HG03565 (cell line): Measurements from ENCODE around the gene SFSWAP.
"Not testable (repeated sequence)": the region's sequence is repeated elsewhere in the genome, so short reads cannot be mapped to it uniquely, and the experiment has no call there.

Experiments used
- ATAC-seq: cut with Tn5 transposase; IDR thresholded peaks from one replicate; pipeline ENCODE4 v1.9.1; 2021; ENCODE audit warnings: mild to moderate bottlenecking, moderate library complexity; ENCODE audit not compliant: unreplicated experiment

SFSWAP gene

DNA sequence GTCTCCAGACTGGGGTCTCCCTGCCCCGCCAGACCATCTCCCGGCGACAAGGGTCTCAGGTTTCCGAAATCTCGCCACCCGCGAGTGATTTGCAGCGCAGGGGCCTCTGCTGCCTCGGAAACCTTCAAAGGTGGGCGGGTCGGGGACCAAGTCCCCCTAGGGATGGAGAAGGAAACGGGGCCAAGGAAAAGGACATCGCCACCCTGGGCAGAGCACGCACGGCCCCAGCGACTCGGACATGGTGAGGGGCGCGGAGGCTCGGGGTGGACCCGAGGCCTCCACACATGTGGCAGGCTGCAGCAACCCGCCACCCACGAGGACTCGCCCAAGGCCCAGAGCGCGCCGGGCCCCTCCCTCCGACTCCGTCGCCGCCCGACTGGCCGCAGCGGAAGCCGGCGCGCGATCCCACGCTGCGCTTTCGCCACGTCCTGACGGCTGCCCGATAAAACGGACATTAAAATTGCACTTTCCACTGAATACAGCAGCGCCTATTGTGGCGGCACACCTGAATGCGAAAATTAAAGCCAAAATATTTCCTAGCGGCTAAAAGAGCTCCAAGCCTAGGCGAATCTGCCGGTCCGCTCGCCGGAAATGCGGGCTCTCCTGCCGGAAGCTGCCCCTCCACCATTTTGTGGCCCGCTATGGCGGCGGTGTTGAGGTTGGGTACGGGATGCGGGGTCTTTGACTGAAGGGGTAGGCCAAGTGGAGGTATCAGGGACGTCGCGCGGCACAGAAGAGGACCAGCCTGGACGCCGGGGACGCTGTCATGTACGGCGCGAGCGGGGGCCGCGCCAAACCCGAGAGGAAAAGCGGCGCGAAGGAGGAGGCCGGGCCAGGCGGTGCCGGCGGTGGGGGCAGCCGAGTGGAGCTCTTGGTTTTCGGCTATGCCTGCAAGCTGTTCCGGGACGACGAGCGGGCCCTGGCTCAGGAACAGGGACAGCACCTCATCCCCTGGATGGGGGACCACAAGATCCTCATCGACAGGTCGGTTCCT, at the start of gene SFSWAP:
Gene SFSWAP (plus strand): TSS at position 627 of the 994 bp plus-strand sequence. CDS start 140 bp downstream, at position 767.
- peak; percentile 79 for ATAC-seq

DNA sequence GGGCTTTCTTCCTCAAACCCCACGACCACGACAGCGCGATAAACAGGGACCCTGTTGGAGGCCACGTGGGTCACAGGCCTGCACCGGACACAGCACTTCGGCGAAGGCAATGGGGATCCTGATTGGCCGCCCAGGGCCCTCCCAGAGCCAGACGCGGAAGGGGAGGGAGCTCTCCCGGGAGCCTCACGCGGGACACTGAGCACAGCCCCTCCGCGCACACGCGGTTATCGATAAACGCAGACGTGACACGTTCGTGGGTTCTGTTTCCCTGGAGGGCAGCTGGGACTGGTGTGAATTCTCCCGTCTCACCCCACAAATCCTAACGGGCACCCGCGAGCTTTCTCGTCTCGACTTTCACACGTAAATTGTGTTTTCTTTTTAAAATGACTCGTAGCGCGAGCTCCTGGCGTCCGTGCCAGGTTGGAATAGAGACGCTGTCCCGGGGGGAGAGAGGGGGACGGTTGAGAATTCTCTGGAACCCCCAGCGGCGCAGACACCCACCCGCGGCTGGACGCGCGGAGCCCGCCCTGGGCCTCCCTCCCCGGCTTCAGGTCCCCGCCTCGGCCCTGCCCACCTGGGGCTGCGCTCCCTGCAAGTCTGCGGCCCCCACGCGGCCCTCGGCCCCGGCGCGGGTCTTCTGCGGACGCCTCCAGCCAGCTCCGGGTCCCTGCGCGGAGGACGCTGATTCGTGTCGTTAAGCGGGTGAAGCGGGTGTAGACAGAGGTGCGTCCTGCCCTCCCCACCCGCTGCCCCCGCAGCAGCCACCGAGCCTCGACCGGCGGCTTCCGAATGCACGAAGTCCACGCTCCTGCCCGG, 49.5 kb upstream of the SFSWAP start:
- not testable (repeated sequence) for ATAC-seq

- not testable (repeated sequence) for ATAC-seq
These were observed 49.0 kb upstream of the SFSWAP start for GRCh38 chr12:131661986-131662288.

DNA sequence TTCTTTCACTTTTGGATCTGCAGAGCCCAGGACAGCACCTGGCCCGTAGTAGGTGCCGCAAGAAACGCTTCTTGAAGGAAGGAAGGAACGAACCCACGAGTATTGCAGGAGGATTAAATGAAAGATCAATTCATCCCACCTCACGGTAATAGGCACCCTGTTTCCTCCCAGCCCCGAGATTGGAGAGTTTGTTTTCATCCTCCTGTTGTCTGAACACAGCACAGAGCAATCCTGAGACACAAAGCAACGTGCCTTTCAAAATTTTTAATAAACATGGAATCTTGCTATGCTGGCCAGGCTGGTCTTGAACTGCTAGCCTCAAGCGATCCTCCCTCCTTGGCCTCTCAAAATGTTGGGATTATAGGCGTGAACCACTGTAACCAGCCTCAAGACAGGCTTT, 48.5 kb upstream of the SFSWAP start:
- not testable (repeated sequence) for ATAC-seq

DNA sequence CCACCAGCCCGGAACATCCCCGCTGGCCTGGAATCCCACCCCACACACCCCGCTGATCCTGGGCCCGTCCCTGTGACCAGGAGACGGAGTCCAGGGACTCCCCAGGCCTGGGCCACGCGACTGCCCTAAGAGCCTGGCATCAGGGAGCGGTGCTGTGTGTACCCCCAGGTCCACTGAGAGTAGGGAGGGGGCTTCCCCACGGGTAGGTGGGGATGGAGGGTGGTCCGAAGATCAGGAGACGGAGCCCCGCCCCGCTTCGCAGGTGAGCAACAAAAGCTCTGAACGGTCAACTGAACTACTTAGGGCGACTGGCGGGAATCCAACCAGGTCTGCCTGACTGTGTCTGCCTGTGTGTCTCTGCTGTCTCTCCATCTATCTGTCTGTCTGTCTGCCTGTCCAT, 45.2 kb upstream of the SFSWAP start:
- not testable (repeated sequence) for ATAC-seq

DNA sequence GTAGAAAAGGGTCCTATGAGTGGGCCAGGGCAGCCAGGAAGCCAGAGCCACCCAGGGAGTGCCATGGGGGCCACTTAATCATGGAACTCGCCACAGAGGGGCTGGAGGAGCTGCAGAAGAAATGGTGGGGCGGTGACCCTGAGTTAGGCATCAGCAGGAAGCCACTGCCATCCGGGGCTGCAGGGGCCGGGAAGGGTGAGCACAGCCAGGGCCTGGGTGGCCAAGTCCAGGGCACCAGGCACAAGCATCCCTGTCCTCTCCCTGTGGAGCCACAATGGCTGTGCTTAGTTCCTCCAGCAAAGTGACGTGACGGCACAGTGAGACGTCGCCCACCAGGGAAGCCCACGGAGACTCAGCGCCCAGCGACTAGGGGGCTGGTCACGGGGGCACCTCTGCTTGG, 44.4 kb upstream of the SFSWAP start:
- ATAC-seq: not testable (repeated sequence)

DNA sequence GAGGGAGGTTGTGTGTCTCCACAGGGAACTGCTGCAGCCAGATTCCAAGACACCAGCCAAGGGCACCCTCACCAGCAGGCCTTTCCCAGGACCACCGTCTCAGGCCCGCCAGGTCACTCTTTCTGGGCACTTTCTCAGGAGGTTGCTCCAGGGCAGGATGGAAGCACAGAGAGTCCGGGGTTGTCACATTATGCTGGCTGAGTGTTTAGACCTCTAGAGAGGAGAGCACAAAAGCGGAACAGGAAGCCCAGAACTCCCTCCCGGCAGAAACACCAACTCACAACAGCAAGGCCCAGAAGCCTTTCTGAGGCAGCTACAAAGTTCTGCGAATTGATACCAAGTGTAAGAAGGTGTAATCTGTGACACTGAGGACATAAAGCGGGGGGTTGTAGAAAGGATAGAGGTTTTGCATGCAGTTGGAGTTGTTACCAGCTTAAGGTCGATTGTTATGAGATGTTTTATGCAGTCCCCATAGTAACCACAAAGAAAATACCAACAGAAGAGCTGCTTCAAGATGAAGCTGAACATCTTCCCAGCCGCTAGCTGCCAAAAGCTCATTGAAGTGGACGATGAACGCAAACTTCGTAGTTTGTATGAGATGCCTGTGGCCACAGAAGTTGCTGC, 43.8 kb upstream of the SFSWAP start:
- ATAC-seq: not testable (repeated sequence)

DNA sequence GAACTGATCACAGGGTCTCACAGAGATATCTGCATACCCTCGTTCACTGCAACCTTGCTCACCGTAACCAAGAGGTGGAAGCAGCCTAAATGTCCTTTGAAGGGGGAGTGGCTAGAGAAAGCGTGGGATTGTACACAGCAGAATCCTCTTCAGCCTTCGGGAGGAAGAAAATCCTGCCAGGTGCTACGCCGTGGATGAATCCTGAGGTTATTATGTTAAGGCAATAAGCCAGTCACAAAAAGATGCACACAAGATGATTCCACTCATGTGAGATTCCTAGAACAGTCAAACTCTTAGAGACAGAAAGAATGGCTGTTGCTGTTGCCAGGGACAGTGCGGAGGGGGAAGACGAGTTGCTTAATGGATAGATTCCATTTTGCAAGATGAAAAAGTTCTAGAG, 39.6 kb upstream of the SFSWAP start:
- ATAC-seq: no peak

GRCh38 chr12:131671871-131672270, 39.0 kb upstream of the SFSWAP start:
- no peak for ATAC-seq

DNA sequence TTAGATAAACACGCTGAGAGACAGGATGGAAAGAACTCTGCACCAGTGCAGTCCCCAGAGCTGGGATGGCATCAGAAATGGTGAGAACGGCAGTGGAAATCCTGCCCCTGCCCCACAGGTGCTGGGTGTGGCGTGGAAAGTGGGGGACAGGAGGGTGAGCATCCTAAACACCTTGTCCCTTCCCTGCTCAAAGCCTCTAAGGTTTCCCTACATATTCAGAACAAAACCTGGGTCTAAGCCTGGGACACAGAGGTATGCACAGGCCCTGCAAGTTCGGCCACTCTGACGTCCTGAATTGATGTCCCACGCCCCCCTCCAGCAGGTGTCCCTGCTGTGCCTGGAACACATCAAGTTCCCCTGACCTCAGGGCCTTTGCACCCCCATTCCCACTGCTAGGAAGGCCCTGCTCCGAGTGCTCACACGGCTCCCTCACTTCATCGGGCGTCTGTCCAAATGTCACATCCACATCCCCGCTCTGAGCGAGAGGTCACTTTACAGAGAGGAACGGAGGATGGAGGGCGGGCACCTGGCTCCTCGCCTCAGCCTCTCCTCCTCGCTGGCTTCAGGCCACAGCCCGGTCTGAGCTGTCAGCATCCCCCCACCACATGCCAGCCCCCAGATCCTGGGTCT, 38.5 kb upstream of the SFSWAP start:
- ATAC-seq: no peak

GRCh38 chr12:131672941-131673887, 37.7 kb upstream of the SFSWAP start:
- ATAC-seq: no peak

- ATAC-seq: no peak
These were observed 37.0 kb upstream of the SFSWAP start for GRCh38 chr12:131673888-131674257.

DNA sequence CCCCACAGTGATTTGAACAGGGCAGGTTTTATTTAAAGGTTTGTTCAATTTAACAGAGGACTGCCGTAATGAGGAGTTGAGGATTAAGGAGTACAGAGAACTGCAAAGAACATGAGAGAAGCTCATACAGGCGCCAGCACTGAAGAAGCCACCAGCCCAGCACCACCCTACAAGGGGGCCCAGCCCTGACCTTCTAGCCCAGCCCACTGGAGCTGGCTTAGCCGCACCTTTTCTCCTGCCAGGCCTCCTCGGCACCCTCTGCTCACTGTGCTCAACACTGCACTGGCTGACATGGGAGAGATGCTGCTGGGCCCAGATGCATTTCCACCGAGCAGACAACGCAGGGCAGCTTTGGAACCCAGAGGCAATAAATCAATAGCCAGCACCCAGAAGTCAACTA, 36.5 kb upstream of the SFSWAP start:
- ATAC-seq: no peak

DNA sequence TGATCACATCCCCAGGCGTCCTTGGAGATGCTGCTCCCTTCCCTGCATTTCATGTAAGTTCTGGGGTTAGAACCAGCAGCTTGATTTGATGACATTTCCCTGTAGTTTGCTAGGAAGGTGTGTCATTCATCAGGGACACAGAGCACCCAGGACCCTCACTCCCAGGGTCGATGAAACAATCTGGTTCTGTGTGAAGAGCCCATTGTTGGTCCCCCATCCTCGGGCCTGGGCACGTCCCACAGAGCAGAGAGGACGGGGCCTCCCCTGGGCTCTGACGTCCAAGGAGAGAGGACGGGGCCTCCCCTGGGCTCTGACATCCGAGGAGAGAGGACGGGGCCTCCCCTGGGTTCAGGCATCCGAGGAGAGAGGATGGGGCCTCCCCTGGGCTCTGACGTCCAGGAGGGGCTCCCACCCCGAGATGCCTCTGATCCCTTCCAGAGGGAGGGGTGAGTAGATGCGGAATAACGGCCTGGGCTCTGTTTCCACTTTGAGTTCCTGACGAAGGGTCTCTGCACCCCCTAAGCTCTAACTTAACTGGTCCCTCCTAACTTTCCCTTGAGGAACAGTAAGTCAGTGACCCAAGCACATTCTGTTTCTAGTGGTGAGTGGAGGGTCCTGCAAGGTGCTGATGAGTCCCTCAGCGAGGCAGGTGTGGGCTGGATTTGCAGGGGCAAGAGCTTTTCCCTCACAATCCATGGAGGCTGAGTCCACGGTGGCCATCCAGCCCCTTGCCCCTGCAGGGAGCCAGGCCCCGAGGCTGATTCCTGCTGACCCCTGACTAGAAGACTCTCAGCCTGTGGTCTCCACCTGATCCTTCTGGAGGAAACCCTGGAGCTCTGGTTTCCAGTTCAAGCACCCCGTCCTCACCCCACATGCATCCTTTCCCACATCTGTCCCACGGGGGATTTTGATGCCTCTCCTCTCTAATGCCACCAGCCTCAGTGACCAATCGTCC, 35.5 kb upstream of the SFSWAP start:
- ATAC-seq: no peak

DNA sequence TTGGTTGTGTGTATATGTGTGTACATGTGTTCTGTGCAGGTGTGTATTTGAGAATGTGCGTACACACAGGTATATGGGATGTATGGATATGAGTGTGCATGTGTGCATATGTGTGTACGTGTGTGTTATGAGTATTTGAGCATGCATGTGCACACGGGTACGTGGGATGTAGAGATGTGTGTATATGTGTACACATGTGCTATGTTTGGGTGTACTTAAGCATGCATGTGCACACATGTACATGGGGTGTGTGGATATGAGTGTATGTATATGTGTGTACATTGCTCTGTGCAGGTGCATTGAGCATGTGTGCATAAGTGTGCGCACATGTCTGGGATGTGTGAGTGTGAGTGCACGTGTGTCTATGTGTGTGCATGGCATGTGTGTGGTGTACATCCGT, 34.3 kb upstream of the SFSWAP start:
- no peak for ATAC-seq

DNA sequence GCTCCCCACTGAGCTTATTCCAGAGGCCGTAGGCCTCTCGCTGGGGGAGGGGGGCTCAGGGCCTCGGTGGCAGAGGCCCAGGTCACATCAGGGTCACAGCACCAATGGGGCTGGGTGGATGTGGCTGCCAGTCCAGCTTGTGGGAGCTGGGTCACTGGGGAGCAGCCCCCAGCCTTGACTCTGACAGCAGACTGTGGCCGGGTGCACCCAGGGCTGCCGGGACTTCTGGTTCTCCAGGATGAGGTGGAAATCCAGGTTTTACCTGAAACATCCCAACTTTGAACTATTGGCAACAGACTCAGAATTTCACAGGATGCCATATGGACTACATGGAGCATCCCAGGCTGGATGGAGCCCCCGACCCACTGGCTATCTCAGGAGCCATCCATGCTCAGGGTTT, 33.8 kb upstream of the SFSWAP start:
- not testable (repeated sequence) for ATAC-seq

DNA sequence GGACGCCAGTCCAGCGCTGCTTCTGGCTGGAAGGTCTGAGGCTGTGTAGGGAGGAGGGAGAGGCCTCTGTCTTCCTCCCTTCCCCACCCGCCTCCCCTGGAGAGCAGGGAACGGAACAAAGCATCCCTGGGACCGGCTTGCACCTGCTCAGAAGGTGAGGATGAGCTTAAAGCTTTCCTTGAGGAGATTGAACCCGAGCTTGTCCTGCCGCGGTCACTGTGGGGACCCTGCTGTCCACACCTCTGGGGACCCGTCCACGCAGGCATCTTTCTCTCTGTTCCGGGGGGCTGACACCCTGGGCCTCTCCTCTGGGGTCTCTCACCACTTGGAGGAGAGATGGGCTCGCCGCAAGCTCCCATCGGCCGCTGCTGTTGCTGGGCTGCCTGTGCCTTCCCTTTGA, 33.2 kb upstream of the SFSWAP start:
- no peak for ATAC-seq

- ATAC-seq: not testable (repeated sequence)
These were observed 32.3 kb upstream of the SFSWAP start for GRCh38 chr12:131678389-131679181.
